Lung microvascular endothelial cell (primary cell): Measurements from ENCODE around the gene CHIA. TPM values are rescaled to one million over a fixed set of nuclear protein-coding genes. Genes with fewer than 3 reads are reported as not detected.
A peak's percentile ranks its signal among the peaks of the same experiment; 100 is the strongest.
"Not testable (repeated sequence)": the region's sequence is repeated elsewhere in the genome, so short reads cannot be mapped to it uniquely, and the experiment has no call there.

Experiments
- DNase-seq, 2 donors: peaks; one replicate each; pipeline versions ENCODE4 v3.0.0 to v3.0.0-alpha.2; 2010; ENCODE audit warnings: low read depth in 2 of 2
- total RNA-seq: library from RNA; depleted of rRNA; stranded (reverse); fragments of >200 nt; gene quantifications from 2 replicates; pipeline ENCODE4 v1.2.1, GENCODE V29; 2014

Gene CHIA
- total RNA-seq, 1 donor from 2014 or later, result not detected

GRCh38 chr1:111285879-111286278 is 4.8 kb upstream of the CHIA start:
- DNase-seq, result no peak

DNA sequence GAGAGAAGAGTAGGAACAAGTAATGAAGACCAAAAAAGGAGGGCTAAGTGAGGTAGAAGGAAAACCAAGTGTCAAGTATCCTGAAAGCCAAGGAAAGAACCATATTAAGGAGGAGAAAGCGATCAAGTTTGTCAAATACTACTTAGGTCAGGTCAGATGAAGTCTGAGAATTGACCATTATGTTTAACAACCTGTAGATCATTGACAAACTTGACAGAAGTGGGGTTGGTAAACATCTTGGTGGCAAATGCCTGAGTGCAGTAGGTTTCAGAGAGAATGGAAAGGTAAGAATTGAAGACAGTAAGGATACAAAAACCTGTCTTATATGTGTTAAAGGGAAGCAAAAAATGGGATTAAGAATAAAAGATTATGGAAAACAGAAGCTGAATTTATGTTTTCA is 3.7 kb upstream of the CHIA start:
- no peak for DNase-seq

DNA sequence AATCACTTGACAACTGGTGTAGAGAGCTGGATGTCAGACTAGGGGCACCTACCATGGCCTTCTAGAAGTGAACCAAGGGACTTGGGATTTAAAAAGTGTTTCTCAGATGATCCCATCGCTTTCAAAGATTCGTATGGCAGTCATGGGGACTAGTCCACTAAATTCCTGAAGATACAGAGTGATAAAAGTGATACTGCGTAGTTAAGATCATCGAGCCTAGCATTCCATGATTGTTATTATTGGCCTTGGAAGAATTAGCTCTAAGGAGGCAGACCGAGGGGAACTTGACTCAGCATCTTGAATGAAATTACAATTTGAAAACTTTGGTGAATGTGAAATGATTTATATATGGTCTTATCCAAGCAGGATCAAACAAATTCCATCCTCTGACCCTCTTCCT is 1.3 kb upstream of the CHIA start:
- no peak for DNase-seq

- no peak for DNase-seq
These were observed 547 bp upstream of the CHIA start for GRCh38 chr1:111290104-111290503.

DNA sequence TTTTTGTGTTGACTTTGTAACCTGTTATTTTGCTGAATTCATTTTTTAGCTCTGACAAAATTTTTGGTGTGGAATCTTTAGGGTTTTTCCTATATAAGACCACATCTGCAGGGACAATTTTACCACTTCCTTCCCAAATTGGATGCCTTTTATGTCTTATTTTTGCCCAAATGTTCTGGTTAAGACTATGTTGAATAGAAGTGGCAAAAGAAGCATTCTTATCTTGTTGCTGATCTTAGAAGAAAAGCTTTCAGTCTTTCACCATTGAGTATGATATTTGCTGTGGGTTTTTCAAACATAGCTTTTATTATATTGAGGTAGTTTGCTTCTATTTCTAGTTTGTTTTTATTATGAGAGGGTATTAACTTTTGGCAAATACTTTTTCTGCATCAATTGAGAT is 3.7 kb downstream of the CHIA start:
- DNase-seq, result no peak

DNA sequence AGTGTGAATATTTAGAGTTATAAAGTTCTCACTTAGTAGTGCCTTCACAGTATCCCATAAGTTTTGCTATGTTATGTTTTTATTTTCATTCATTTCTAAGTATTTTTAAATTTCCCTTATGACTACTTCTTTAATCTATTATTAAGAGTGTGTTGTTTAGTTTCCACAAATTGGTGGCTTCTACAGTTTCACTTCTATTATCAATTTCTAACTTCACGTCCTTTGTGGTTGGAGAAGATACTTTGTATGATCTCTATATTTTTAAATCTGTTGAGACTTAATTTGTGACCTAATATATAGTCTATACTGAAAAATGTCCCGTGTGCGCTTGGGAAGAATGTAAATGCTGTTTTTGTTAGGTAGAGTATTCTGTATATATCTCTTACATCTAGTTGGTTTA is 11.7 kb downstream of the CHIA start:
- no peak for DNase-seq

GRCh38 chr1:111309690-111310089 is 19.0 kb downstream of the CHIA start:
- DNase-seq, result no peak

DNA sequence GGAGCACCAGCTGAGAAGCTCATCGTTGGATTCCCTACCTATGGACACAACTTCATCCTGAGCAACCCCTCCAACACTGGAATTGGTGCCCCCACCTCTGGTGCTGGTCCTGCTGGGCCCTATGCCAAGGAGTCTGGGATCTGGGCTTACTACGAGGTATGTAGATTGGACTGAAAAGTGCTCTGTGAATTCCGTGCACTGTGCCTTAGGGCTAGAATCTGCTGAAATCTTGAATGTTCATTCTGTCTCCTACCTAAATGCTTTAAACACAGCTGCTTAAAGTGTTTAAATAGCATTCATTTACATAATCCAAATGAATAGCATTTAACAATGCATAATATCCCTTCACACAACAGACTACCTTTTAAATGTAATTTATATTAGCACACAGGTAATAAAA is 27.9 kb downstream of the CHIA start:
- DNase-seq, result no peak

- no peak for DNase-seq
These were observed 29.6 kb downstream of the CHIA start for GRCh38 chr1:111320066-111320879.

DNA sequence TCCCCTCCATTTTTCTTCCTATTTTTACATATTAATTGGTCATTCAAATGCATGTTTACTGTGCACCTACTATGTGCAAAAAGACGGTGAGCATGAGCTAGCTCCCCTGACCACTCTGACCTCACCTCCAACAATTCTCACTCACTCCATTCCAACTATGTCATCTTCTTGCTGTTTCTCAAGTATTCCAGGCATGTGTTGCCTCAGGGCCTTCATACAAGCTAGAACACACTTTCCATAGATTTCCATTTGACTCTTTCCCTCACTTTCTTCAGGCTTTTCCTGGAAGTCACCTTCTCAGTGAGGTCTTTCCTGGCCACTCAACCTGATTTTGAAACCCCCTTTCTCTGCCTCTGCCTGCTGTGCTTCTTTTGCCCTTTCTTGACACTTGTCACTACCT is 32.6 kb downstream of the CHIA start:
- no peak for DNase-seq

GRCh38 chr1:111332190-111332589 is 41.5 kb downstream of the CHIA start:
- no peak for DNase-seq

- peak; percentile 17 to 47 for DNase-seq
These were observed 43.5 kb downstream of the CHIA start for GRCh38 chr1:111334169-111334568.

GRCh38 chr1:111335214-111335877 is 44.7 kb downstream of the CHIA start:
- not testable (repeated sequence) for DNase-seq

DNA sequence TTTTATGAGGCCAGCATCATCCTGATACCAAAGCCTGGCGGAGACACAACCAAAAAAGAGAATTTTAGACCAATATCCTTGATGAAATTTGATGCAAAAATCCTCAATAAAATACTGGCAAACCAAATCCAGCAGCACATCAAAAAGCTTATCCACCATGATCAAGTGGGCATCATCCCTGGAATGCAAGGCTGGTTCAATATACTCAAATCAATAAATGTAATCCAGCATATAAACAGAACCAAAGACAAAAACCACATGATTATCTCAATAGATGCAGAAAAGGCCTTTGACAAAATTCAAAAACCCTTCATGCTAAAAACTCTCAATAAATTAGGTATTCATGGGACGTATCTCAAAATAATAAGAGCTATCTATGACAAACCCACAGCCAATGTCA is 48.2 kb downstream of the CHIA start:
- DNase-seq, result not testable (repeated sequence)

DNA sequence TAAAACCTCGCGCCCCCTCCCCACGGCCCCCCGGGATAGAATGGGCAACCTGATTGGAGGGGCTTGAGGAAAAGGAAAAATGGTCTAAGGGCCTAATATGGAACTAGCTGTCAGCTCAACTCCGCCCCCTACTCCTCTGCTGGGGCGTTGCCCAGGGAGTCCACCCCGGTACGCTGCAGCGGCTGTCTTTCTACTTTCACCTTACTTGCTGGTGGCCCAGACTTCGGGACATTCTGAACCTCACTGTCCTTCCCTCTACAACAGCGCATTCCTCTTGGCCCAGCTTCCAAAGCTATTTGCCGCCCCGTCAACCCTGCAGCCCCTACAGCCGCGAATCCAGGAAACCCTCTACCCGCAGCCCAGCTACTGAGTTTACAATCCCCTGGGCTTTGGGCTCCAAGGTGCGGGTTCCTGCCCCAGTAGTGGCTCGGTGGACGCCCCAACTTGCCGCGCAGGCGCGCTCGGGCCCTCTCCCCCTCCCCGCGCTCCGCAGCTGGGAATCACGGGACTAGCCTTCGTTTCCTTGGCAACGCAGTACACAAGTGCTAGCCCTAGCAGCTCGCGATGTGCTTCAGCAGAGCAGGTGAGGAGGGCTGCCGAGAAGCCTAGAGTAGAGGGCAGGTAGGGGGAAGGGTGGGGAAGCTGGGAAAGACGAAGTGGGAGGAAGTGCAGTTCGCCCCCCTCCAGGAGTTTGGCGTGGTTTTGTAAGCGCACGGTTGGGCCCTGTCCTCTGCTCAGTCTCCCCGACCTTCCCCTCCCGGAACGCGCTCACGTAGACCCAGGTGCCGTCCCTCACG is 55.6 kb downstream of the CHIA start:
- peak; percentile 76 to 85 for DNase-seq

DNA sequence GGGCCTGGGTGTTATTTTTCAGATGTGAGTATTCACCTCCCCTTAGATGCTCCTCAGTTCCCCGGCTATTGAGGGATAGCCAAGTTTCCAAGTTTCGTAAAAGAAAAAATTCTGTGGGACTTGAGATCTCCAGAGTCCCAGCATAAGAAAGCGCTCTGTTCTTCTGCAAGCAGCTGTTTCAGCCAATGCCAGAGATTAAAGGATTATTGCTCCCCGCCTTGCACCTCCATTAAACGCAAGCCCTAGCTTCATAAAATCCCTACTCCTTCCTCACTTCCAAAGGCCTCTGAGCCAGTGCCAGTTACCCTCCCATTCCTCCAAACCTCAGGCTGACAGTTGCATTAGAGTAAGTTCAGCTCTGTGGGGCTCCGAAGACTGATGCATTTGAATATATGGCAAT is 56.4 kb downstream of the CHIA start:
- DNase-seq, result no peak

DNA sequence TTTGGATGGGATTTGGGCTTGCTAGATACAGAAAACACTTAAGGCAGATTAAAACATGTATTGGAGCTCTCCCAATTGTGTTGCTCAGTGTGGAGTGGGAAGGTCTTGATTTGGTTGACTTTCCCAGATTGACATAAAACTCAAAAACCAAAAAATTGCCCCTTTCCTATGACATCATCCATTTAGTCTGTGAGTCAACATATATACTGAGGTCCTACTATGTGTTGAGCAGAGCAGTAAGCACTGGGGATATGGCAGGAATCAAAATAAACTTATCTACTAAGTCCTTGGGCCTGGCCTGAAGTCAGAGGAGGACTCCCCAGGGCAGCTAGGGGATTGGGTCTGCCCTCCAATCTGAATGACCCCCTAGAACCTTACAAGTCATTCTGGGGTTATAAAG is 61.0 kb downstream of the CHIA start:
- no peak for DNase-seq

DNA sequence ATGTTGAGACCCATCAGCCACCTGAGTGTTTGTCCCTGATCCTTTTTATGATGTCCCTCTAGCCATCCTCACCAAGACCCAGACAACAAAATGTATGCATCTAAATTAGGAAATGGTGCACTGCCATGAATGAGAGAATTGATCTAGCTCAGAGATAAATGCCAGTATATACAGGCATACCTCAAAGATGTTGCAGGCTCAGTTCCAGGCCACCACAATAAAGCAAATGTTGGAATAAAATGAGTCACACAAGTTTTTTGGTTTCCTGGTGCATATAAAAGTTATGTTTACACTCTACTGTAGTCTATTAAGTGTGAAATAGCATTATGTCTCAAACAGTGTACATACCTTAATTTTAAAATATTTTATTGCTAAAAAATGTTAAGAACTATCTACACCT is 63.9 kb downstream of the CHIA start:
- no peak for DNase-seq

DNA sequence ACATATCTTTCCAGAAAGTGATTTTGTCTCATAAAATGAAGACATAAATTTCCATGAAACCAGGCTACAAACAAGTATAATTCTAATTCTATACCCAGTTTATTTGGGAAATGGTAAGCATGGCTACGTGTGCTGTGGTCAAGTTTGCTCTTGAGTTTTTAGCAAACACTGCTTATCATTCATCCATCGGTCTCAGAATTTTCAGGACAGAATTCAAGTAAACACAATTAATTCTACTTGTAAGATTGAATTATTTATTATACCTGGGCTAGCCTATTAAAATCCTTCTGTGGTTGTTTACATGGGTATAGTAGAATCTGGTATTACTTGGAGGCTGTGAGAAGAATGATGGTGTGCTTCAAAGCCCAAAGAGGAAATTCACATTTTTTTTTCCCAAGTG is 68.3 kb downstream of the CHIA start:
- no peak for DNase-seq

DNA sequence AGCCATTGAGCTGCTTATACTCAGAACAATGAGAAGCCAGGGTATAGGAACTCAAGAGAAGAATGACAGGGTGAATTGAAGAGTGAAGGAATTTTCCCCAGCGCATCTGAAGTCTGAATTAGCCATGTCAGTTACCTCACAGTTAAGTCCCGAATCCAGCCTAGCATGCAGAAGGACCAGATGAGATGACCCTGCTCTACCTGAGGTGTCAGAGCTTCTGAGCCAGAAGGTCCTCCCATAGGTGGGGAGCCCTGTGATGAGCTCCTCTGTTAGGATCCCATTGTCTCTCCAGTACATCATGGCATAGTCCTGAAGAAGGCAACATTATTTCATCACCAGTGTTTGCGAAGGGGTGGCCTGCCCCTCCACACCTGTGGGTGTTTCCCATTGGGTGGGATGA is 68.7 kb downstream of the CHIA start:
- DNase-seq, result no peak

DNA sequence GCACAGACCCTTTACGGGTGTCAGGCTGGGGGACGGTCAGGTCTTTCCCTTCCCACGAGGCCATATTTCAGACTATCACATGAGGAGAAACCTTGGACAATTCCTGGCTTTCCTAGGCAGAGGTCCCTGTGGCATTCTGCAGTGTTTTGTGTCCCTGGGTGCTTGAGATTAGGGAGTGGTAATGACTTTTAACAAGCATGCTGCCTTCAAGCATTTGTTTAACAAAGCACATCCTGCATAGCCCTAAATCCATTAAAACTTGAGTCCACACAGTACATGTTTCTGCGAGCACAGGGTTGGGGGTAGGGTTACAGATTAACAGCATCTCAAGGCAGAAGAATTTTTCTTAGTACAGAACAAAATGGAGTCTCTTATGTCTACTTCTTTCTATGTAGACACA is 69.6 kb downstream of the CHIA start:
- not testable (repeated sequence) for DNase-seq

DNA sequence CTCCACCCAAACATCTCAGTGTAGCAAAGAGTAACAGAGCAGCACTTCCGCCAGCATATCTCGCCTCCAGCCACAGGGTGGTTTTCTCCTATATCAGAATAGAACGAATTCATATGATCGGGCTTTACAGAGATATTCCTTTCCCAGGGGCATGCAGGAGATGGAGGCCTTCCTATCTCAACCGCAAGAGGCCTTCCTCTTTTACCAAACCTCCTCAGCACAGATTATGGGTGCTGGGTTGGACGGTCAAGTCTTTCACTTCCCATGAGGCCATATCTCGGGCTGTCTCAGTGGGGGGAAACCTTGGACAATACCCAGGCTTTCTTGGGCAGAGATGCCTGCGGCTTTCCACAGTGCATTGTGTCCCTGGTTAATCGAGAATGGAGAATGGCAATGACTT is 71.1 kb downstream of the CHIA start:
- no peak for DNase-seq
